HepG2 (cell line): ENCODE results near the gene PLCB1. TPM values are rescaled to one million over a fixed set of nuclear protein-coding genes. Genes with fewer than 3 reads are reported as not detected.
A peak's percentile ranks its signal among the peaks of the same experiment; 100 is the strongest.

ENCODE experiments used
- DRAP1 ChIP-seq: IDR thresholded peaks from 2 replicates; pipeline ENCODE4 v1.6.1; 2016; ENCODE audit warnings: missing genetic modification reagents, missing compliant biosample characterization
- EHMT2 ChIP-seq: fragments of 200-600 bp; sonication (generic); IDR thresholded peaks from 2 replicates; pipeline ENCODE4 v1.7.0; 2017; ENCODE audit warnings: antibody characterized with exemption, low read depth, low read length, borderline replicate concordance
- ELF3 ChIP-seq: IDR thresholded peaks from 2 replicates; pipeline ENCODE4 v1.6.1; 2016; ENCODE audit warnings: missing genetic modification reagents, missing compliant biosample characterization
- ETV6 ChIP-seq: sonication (generic); formaldehyde crosslinking; conservative IDR thresholded peaks from 2 replicates; pipeline ENCODE4 v1.4.0; 2020; ENCODE audit warnings: missing genetic modification reagents
- HNRNPH1 ChIP-seq: fragments of 200-400 bp; formaldehyde crosslinking; optimal IDR thresholded peaks from 2 replicates; pipeline ENCODE3; 2017; ENCODE audit warnings: mild to moderate bottlenecking, low read depth, low read length
- HOXA5 ChIP-seq: sonication (generic); formaldehyde crosslinking; IDR thresholded peaks from 2 replicates; pipeline ENCODE4 v1.4.0; 2020; ENCODE audit warnings: missing genetic modification reagents
- HOXA9 ChIP-seq: sonication (generic); formaldehyde crosslinking; IDR thresholded peaks from 2 replicates; pipeline ENCODE4 v1.8.1; 2022; ENCODE audit warnings: missing genetic modification reagents, mild to moderate bottlenecking, moderate library complexity, borderline replicate concordance
- IKZF1 ChIP-seq: fragments of 450-650 bp; IDR thresholded peaks from 2 replicates; pipeline ENCODE4 v1.7.1; 2016
- MIXL1 ChIP-seq: IDR thresholded peaks from 2 replicates; pipeline ENCODE4 v1.6.1; 2016
- MTF2 ChIP-seq: sonication (generic); formaldehyde crosslinking; IDR thresholded peaks from 2 replicates; pipeline ENCODE4 v1.5.0; 2020; ENCODE audit warnings: missing genetic modification reagents, borderline replicate concordance
- NFKBIZ ChIP-seq: IDR thresholded peaks from 2 replicates; pipeline ENCODE4 v1.6.1; 2018; ENCODE audit warnings: missing genetic modification reagents, missing compliant biosample characterization
- NR2C2 ChIP-seq: sonication (generic); formaldehyde crosslinking; IDR thresholded peaks from 2 replicates; pipeline ENCODE4 v1.4.0; 2020; ENCODE audit warnings: missing genetic modification reagents, mild to moderate bottlenecking, moderate library complexity, borderline replicate concordance
- PPARG ChIP-seq: conservative IDR thresholded peaks from 2 replicates; pipeline ENCODE4 v1.6.1; 2016; ENCODE audit warnings: missing biosample characterization, missing genetic modification reagents
- SMC3 ChIP-seq: IDR thresholded peaks from 2 replicates; pipeline ENCODE4 v1.6.1; 2011; ENCODE audit warnings: low read length, improper control_type of control experiment
- SOX5 ChIP-seq: IDR thresholded peaks from 2 replicates; pipeline ENCODE4 v1.6.1; 2016; ENCODE audit warnings: borderline replicate concordance
- ZBTB25 ChIP-seq: IDR thresholded peaks from 2 replicates; pipeline ENCODE4 v1.6.1; 2018; ENCODE audit warnings: missing genetic modification reagents
- ZKSCAN8 ChIP-seq: IDR thresholded peaks from 2 replicates; pipeline ENCODE4 v1.6.1; 2016; ENCODE audit warnings: borderline replicate concordance, missing genetic modification reagents, missing compliant biosample characterization
- ZNF160 ChIP-seq: sonication (generic); formaldehyde crosslinking; IDR thresholded peaks from 2 replicates; pipeline ENCODE4 v1.8.0; 2022; ENCODE audit warnings: mild to moderate bottlenecking, inconsistent platforms, missing genetic modification reagents
- ZNF275 ChIP-seq: sonication (generic); formaldehyde crosslinking; IDR thresholded peaks from 2 replicates; pipeline ENCODE4 v1.8.0; 2022; ENCODE audit warnings: missing genetic modification reagents, mild to moderate bottlenecking, inconsistent platforms, borderline replicate concordance
- ZNF329 ChIP-seq: sonication (generic); formaldehyde crosslinking; IDR thresholded peaks from 2 replicates; pipeline ENCODE4 v1.9.0; 2021; ENCODE audit warnings: low read depth, mild to moderate bottlenecking, missing genetic modification reagents
- ZNF333 ChIP-seq: sonication (generic); formaldehyde crosslinking; IDR thresholded peaks from 2 replicates; pipeline ENCODE4 v1.4.0; 2020; ENCODE audit warnings: mild to moderate bottlenecking, missing genetic modification reagents, borderline replicate concordance
- polyA plus RNA-seq, 8 experiments: library from polyadenylated mRNA; depleted of rRNA in 3 of 8; stranded (reverse) in 7 of 8; unstranded in 1 of 8; fragments of >200 nt; fragmentation: Illumina TruSeq in 4 of 8; extraction: Trizol in 4 of 8; gene quantifications; 2 replicates each; pipeline versions ENCODE4 v1.2.1 to v1.2.3, GENCODE V29; 2011 to 2016; ENCODE audit warnings: low read depth in 4 of 8, missing spikeins in 1 of 8, mixed read lengths in 1 of 8; ENCODE audit not compliant: insufficient read depth in 1 of 8
- total RNA-seq, 5 experiments: library from RNA; depleted of rRNA; stranded (reverse); fragments of >200 nt; fragmentation: Illumina TruSeq; extraction: Trizol; gene quantifications; 2 replicates each; pipeline ENCODE4 v1.2.3, GENCODE V29; 2016; ENCODE audit warnings: low read depth in 1 of 5
- TF ChIP-seq, protein P1 (sequence below): sonication (generic); formaldehyde crosslinking; IDR thresholded peaks from 2 replicates; pipeline ENCODE4 v1.5.0; 2020; ENCODE audit warnings: mild to moderate bottlenecking, missing genetic modification reagents, moderate library complexity
- TF ChIP-seq, protein P2 (sequence below): sonication (generic); formaldehyde crosslinking; IDR thresholded peaks from 2 replicates; pipeline ENCODE4 v1.5.0; 2020; ENCODE audit warnings: mild to moderate bottlenecking, missing genetic modification reagents
- TF ChIP-seq, protein P3 (sequence below): sonication (generic); formaldehyde crosslinking; IDR thresholded peaks from 2 replicates; pipeline ENCODE4 v1.8.1; 2023; ENCODE audit warnings: missing genetic modification reagents, mild to moderate bottlenecking, borderline replicate concordance

The PLCB1 gene
- total and polyA plus RNA-seq, 2 of the 13 experiments (the other 11 are each of a cell fraction or from before 2014, with no cell fraction given) = 42.4 to 55.9 TPM

GRCh38 chr20:8389381-8390036 is 257.4 kb downstream of the PLCB1 start (continued):
- TF ChIP-seq MIXL1 (0 out of 2 replicates have a peak, but pooled peaks have one; percentile 63), ZKSCAN8 (0 out of 2 replicates have a peak, but pooled peaks have one; percentile 31), IKZF1 (no peak), MTF2 (CRISPR knock-in tag) (no peak), ZNF160 (CRISPR knock-in tag) (no peak), EHMT2 (0 out of 2 replicates have a peak, but pooled peaks have one; percentile 18), SOX5 (CRISPR knock-in tag) (0 out of 2 replicates have a peak, but pooled peaks have one; percentile 17), SMC3 (peak; percentile 75), PPARG (CRISPR knock-in tag) (peak; percentile 40; the same call in 1 of the 2 replicates), NR2C2 (CRISPR knock-in tag) (no peak), NFKBIZ (CRISPR knock-in tag) (no peak), DRAP1 (CRISPR knock-in tag) (peak; percentile 37; the same call in 1 of the 2 replicates), ZNF275 (CRISPR knock-in tag) (no peak), ELF3 (CRISPR knock-in tag) (0 out of 2 replicates have a peak, but pooled peaks have one; percentile 10), ETV6 (CRISPR knock-in tag) (no peak), HNRNPH1 (no peak), ZBTB25 (0 out of 2 replicates have a peak, but pooled peaks have one; percentile 21), HOXA9 (CRISPR knock-in tag) (no peak), HOXA5 (no peak), ZNF329 (CRISPR knock-in tag) (no peak), ZNF333 (CRISPR knock-in tag) (no peak)
- TF ChIP-seq, protein P1, sequence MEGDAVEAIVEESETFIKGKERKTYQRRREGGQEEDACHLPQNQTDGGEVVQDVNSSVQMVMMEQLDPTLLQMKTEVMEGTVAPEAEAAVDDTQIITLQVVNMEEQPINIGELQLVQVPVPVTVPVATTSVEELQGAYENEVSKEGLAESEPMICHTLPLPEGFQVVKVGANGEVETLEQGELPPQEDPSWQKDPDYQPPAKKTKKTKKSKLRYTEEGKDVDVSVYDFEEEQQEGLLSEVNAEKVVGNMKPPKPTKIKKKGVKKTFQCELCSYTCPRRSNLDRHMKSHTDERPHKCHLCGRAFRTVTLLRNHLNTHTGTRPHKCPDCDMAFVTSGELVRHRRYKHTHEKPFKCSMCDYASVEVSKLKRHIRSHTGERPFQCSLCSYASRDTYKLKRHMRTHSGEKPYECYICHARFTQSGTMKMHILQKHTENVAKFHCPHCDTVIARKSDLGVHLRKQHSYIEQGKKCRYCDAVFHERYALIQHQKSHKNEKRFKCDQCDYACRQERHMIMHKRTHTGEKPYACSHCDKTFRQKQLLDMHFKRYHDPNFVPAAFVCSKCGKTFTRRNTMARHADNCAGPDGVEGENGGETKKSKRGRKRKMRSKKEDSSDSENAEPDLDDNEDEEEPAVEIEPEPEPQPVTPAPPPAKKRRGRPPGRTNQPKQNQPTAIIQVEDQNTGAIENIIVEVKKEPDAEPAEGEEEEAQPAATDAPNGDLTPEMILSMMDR (CRISPR knock-in tag) = peak; percentile 64
- TF ChIP-seq, protein P2, sequence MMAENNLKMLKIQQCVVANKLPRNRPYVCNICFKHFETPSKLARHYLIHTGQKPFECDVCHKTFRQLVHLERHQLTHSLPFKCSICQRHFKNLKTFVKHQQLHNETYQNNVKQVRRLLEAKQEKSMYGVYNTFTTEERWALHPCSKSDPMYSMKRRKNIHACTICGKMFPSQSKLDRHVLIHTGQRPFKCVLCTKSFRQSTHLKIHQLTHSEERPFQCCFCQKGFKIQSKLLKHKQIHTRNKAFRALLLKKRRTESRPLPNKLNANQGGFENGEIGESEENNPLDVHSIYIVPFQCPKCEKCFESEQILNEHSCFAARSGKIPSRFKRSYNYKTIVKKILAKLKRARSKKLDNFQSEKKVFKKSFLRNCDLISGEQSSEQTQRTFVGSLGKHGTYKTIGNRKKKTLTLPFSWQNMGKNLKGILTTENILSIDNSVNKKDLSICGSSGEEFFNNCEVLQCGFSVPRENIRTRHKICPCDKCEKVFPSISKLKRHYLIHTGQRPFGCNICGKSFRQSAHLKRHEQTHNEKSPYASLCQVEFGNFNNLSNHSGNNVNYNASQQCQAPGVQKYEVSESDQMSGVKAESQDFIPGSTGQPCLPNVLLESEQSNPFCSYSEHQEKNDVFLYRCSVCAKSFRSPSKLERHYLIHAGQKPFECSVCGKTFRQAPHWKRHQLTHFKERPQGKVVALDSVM (CRISPR knock-in tag) = no peak
- TF ChIP-seq, protein P3, sequence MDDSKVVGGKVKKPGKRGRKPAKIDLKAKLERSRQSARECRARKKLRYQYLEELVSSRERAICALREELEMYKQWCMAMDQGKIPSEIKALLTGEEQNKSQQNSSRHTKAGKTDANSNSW = no peak
